Measurements from ENCODE around the gene SUMO3. TPM values are rescaled to one million over a fixed set of nuclear protein-coding genes. Genes with fewer than 3 reads are reported as not detected.

Gene SUMO3
- total and polyA plus RNA-seq, 3 donors from 2014 or later: 69.9 to 93.0 (median 87.9) TPM

- DNase-seq: no peak
- no peak overlapping the region for H3K27ac ChIP-seq
- no peaks in the 10 kb centered on the region for H3K27me3 ChIP-seq
- peaks cover 3% of the 10 kb centered on the region for H3K4me1 ChIP-seq
- no peaks in the 10 kb centered on the region for H3K9me3 ChIP-seq
- H3K36me3 ChIP-seq (ENCODE audit: low read depth, missing control alignments): no peaks in the 10 kb centered on the region
- no peak for TF ChIP-seq POLR2A (IDR thresholded peaks at IDR 0.05)
- TF ChIP-seq, protein P1, sequence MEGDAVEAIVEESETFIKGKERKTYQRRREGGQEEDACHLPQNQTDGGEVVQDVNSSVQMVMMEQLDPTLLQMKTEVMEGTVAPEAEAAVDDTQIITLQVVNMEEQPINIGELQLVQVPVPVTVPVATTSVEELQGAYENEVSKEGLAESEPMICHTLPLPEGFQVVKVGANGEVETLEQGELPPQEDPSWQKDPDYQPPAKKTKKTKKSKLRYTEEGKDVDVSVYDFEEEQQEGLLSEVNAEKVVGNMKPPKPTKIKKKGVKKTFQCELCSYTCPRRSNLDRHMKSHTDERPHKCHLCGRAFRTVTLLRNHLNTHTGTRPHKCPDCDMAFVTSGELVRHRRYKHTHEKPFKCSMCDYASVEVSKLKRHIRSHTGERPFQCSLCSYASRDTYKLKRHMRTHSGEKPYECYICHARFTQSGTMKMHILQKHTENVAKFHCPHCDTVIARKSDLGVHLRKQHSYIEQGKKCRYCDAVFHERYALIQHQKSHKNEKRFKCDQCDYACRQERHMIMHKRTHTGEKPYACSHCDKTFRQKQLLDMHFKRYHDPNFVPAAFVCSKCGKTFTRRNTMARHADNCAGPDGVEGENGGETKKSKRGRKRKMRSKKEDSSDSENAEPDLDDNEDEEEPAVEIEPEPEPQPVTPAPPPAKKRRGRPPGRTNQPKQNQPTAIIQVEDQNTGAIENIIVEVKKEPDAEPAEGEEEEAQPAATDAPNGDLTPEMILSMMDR (IDR thresholded peaks at IDR 0.05): no peak
- intact Hi-C loops (cut with DNase I; ENCODE audit: low total_unique reads): no loop called here
- WGBS, 2 donors: 38 to 54% methylated on average over 9 to 12 of the region's 12 CpGs
- no peak overlapping the region for H3K4me3 ChIP-seq
Observed at GRCh38 chr21:44765231-44766013, 52.4 kb downstream of the SUMO3 start.

- TF ChIP-seq, protein P1 (IDR thresholded peaks at IDR 0.05): no peak
- TF ChIP-seq POLR2A (IDR thresholded peaks at IDR 0.05): no peak
- H3K36me3 ChIP-seq (ENCODE audit: low read depth, missing control alignments): no peaks in the 10 kb centered on the region
Observed at GRCh38 chr21:44764319-44765230, 53.3 kb downstream of the SUMO3 start.

DNA sequence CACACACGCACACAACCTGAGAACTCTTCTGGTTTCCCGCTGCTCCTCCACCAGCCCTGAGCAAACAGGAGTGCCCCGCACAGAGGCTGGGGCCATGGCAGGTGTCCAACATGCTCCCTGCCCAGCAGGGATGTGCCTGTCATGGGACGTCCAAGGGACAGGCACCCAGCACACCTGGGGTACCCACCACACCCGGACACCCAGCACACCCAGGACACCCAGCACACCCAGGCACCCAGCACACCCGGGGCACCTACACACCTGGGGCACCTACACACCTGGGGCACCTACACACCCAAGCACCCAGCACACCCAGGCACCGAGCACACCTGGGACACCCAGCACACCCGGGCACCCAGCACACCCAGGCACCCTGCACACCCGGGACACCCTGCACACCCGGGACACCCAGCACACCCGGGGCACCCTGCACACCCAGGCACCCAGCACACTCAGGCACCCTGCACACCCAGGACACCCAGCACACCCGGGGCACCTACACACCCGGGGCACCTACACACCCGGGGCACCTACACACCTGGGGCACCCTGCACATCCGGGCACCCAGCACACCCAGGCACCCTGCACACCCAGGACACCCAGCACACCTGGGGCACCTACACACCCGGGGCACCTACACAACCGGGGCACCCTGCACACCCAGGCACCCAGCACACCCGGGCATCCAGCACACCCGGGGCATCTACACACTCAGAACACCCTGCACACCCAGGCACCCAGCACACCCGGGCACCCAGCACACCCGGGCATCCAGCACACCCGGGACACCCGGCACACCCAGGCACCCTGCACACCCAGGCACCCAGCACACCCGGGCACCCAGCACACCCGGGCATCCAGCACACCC, 54.2 kb downstream of the SUMO3 start:
- no peak for DNase-seq
- no peaks in the 10 kb centered on the region for H3K36me3 ChIP-seq (ENCODE audit: low read depth, missing control alignments)
- WGBS, 2 donors: 79 to 85% methylated on average over 3 to 16 of the region's 25 CpGs
- TF ChIP-seq POLR2A (IDR thresholded peaks at IDR 0.05): no peak
- TF ChIP-seq, protein P1 (IDR thresholded peaks at IDR 0.05): no peak
- no peaks in the 10 kb centered on the region for H3K9me3 ChIP-seq
- intact Hi-C loops (cut with DNase I; ENCODE audit: low total_unique reads): no loop called here
- H3K27me3 ChIP-seq: no peaks in the 10 kb centered on the region
- no peak overlapping the region for H3K4me3 ChIP-seq
- H3K27ac ChIP-seq: no peak overlapping the region
- peaks cover 3% of the 10 kb centered on the region for H3K4me1 ChIP-seq

More at GRCh38 chr21:44764319-44765230, 53.3 kb downstream of the SUMO3 start:
- WGBS, 2 donors: 47 to 80% methylated on average over 6 to 22 of the region's 26 CpGs
- H3K4me3 ChIP-seq: no peak overlapping the region
- H3K27ac ChIP-seq: no peak overlapping the region
- peaks cover 3% of the 10 kb centered on the region for H3K4me1 ChIP-seq
- DNase-seq: no peak
- intact Hi-C loops (cut with DNase I; ENCODE audit: low total_unique reads): no loop called here
- no peaks in the 10 kb centered on the region for H3K9me3 ChIP-seq
- no peaks in the 10 kb centered on the region for H3K27me3 ChIP-seq

GRCh38 chr21:44763050-44763378, 54.8 kb downstream of the SUMO3 start:
- no peak for TF ChIP-seq POLR2A (IDR thresholded peaks at IDR 0.05)
- TF ChIP-seq, protein P1 (IDR thresholded peaks at IDR 0.05): no peak
- intact Hi-C loops (cut with DNase I; ENCODE audit: low total_unique reads): no loop called here
- WGBS, 2 donors: 72 to 73% methylated on average over 2 to 8 of the region's 8 CpGs
- H3K36me3 ChIP-seq (ENCODE audit: low read depth, missing control alignments): no peaks in the 10 kb centered on the region
- no peaks in the 10 kb centered on the region for H3K9me3 ChIP-seq
- H3K4me3 ChIP-seq: no peak overlapping the region
- peaks cover 3% of the 10 kb centered on the region for H3K4me1 ChIP-seq
- no peak overlapping the region for H3K27ac ChIP-seq
- no peaks in the 10 kb centered on the region for H3K27me3 ChIP-seq
- no peak for DNase-seq

Measured in testis (tissue), 3 donors.